OCI-LY7 (cell line): ENCODE results near the gene VWA7.
"Not testable (repeated sequence)": the region's sequence is repeated elsewhere in the genome, so short reads cannot be mapped to it uniquely, and the experiment has no call there.

Experiments
- EZH2phosphoT487 ChIP-seq: fragments of 200-600 bp; sonication (generic); IDR thresholded peaks from 2 replicates; pipeline ENCODE4 v1.6.1; 2018; ENCODE audit warnings: low read depth, borderline replicate concordance, mild to moderate bottlenecking, mixed run types, antibody characterized with exemption, low read length, moderate library complexity, mixed read lengths
- TF ChIP-seq, protein P1 (sequence below): fragments of 200-600 bp; sonication (generic); conservative IDR thresholded peaks from 2 replicates; pipeline ENCODE4 v1.5.1; 2014; ENCODE audit warnings: mild to moderate bottlenecking, antibody characterized with exemption, low read length, moderate library complexity, mixed read lengths

- TF ChIP-seq, protein P1, sequence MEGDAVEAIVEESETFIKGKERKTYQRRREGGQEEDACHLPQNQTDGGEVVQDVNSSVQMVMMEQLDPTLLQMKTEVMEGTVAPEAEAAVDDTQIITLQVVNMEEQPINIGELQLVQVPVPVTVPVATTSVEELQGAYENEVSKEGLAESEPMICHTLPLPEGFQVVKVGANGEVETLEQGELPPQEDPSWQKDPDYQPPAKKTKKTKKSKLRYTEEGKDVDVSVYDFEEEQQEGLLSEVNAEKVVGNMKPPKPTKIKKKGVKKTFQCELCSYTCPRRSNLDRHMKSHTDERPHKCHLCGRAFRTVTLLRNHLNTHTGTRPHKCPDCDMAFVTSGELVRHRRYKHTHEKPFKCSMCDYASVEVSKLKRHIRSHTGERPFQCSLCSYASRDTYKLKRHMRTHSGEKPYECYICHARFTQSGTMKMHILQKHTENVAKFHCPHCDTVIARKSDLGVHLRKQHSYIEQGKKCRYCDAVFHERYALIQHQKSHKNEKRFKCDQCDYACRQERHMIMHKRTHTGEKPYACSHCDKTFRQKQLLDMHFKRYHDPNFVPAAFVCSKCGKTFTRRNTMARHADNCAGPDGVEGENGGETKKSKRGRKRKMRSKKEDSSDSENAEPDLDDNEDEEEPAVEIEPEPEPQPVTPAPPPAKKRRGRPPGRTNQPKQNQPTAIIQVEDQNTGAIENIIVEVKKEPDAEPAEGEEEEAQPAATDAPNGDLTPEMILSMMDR, result not testable (repeated sequence)
- not testable (repeated sequence) for TF ChIP-seq EZH2phosphoT487
Observed at GRCh38 chr6:31793927-31794245, 16.8 kb upstream of the VWA7 start.
